Measurements from ENCODE around the gene SCGB3A2.

- no peak for TF ChIP-seq CTCF (IDR thresholded peaks at IDR 0.05)
- TF ChIP-seq POLR2A (IDR thresholded peaks at IDR 0.05): no peak
Measured at GRCh38 chr5:147930769-147931168, 52.3 kb downstream of the SCGB3A2 start.

Data from right lobe of liver (tissue), 4 donors.